GM12878 (cell line): ENCODE results near the gene RPS27L. TPM values are rescaled to one million over a fixed set of nuclear protein-coding genes. Genes with fewer than 3 reads are reported as not detected.

Source experiments
- ATF7 ChIP-seq: fragments of 450-650 bp; IDR thresholded peaks from 2 replicates; pipeline ENCODE4 v1.6.1; 2016; ENCODE audit warnings: low read depth, mild to moderate bottlenecking
- CBX5 ChIP-seq: sonication (generic); IDR thresholded peaks from 2 replicates; pipeline ENCODE4 v1.6.1; 2016; ENCODE audit warnings: low read depth, moderate library complexity, mild to moderate bottlenecking, inconsistent platforms
- ELK1 ChIP-seq: IDR thresholded peaks from 2 replicates; pipeline ENCODE4 v1.6.1; 2012; ENCODE audit warnings: low read depth, low read length, improper control_type of control experiment
- MEF2B ChIP-seq: fragments of 450-650 bp; IDR thresholded peaks from 2 replicates; pipeline ENCODE4 v1.6.1; 2018; ENCODE audit warnings: mild to moderate bottlenecking, moderate library complexity; ENCODE audit not compliant: partially characterized antibody, poor library complexity, severe bottlenecking
- NFXL1 ChIP-seq: fragments of 450-650 bp; IDR thresholded peaks from 2 replicates; pipeline ENCODE4 v1.6.1; 2017; ENCODE audit warnings: antibody characterized with exemption, mild to moderate bottlenecking, borderline replicate concordance
- NRF1 ChIP-seq: conservative IDR thresholded peaks from 2 replicates; pipeline ENCODE4 v1.6.1; 2011; ENCODE audit warnings: mild to moderate bottlenecking, low read depth, low read length, improper control_type of control experiment
- PAX5 ChIP-seq: IDR thresholded peaks from 2 replicates; pipeline ENCODE4 v1.6.1; 2011; ENCODE audit warnings: low read depth, low read length, borderline replicate concordance
- PBX3 ChIP-seq: IDR thresholded peaks from 2 replicates; pipeline ENCODE4 v1.6.1; 2011; ENCODE audit warnings: mild to moderate bottlenecking, low read depth, low read length, moderate library complexity; ENCODE audit not compliant: insufficient replicate concordance
- RFX5 ChIP-seq: IDR thresholded peaks from 2 replicates; pipeline ENCODE4 v1.6.1; 2011; ENCODE audit warnings: low read depth, low read length, improper control_type of control experiment
- USF1 ChIP-seq: IDR thresholded peaks from 2 replicates; pipeline ENCODE4 v1.6.1; 2011; ENCODE audit warnings: borderline replicate concordance, low read depth, mild to moderate bottlenecking, moderate library complexity, mixed read lengths, low read length; ENCODE audit not compliant: insufficient read depth; ENCODE audit errors: extremely low read length
- ZNF384 ChIP-seq: IDR thresholded peaks from 2 replicates; pipeline ENCODE4 v1.6.1; 2012; ENCODE audit warnings: low read depth, mild to moderate bottlenecking, low read length, improper control_type of control experiment, borderline replicate concordance
- polyA plus RNA-seq, 11 experiments: library from polyadenylated mRNA; depleted of rRNA in 4 of 11; unstranded in 6 of 11; stranded (reverse) in 5 of 11; fragments of >200 nt; fragmentation: Nextera tagmentation in 4 of 11; fragmentation: Illumina TruSeq in 1 of 11; extraction: Ambion mirVana in 4 of 11; extraction: Trizol in 1 of 11; gene quantifications; 1 replicate in 1 of 11; 2 replicates in 10 of 11; pipeline versions ENCODE4 v1.2.1 to v1.2.3, GENCODE V29; 2011 to 2016; ENCODE audit warnings: inconsistent platforms in 2 of 11, missing spikeins in 2 of 11, low read depth in 1 of 11
- total RNA-seq, 4 experiments: library from RNA; depleted of rRNA in 3 of 4; stranded (reverse); fragments of >200 nt in 3 of 4; fragmentation: Illumina TruSeq in 1 of 4; extraction: Trizol in 1 of 4; gene quantifications; 2 replicates each; pipeline versions ENCODE4 v1.2.1 to v1.2.3, GENCODE V29; 2013 to 2021

Gene RPS27L
- total and polyA plus RNA-seq, 10 of the 15 experiments (the other 5 are each of a cell fraction or from before 2014, with no cell fraction given) = 133 to 970 (median 220) TPM

GRCh38 chr15:63194880-63195568, 37.7 kb upstream of the RPS27L start (continued):
- TF ChIP-seq MEF2B = no peak
- no peak for TF ChIP-seq PAX5
- no peak for TF ChIP-seq USF1
- no peak for TF ChIP-seq ZNF384
- no peak for TF ChIP-seq RFX5
- no peak for TF ChIP-seq ELK1
- no peak for TF ChIP-seq PBX3
- TF ChIP-seq ATF7 = no peak
- TF ChIP-seq CBX5 = no peak
- no peak for TF ChIP-seq NRF1
- no peak for TF ChIP-seq NFXL1
